ENCODE results near the gene MSI2. TPM values are rescaled to one million over a fixed set of nuclear protein-coding genes. Genes with fewer than 3 reads are reported as not detected.

MSI2 gene
- total and polyA plus RNA-seq, 2 donors (not counting 1 experiment from before 2014, with no cell fraction given), result 16.1 to 196 TPM

GRCh38 chr17:57317079-57317478, 60.8 kb downstream of the MSI2 start:
- Histone ChIP-seq H4K20me1 (ENCODE audit: control insufficient read depth, insufficient read depth, low read length, poor library complexity, severe bottlenecking) (peaks cover 62% of the 10 kb centered on the region), H3K9ac (ENCODE audit: low read length) (no peak overlapping the region), H3K79me2 (ENCODE audit: control insufficient read depth, insufficient read depth, low read length) (peaks cover 92% of the 10 kb centered on the region), H3K27me3 (replicated peaks in 1 of 4; ENCODE audit: control extremely low read depth in 1 of 4, control insufficient read depth in 3 of 4, insufficient read depth in 4 of 4, low read length in 3 of 4) (no peaks in the 10 kb centered on the region), H3K36me3 (replicated peaks in 1 of 2; ENCODE audit: control extremely low read depth in 1 of 2, control insufficient read depth in 1 of 2, extremely low read depth in 1 of 2, insufficient read depth in 2 of 2, low read length in 1 of 2) (peaks cover 0 to 5% of the 10 kb centered on the region in 2 experiments), H3K4me3 (ENCODE audit: control extremely low read depth in 1 of 5, extremely low read depth in 1 of 5, insufficient read depth in 1 of 5, low read depth in 2 of 5, low read length in 4 of 5) (no peak overlapping the region), H3K9me3 (ENCODE audit: control extremely low read depth in 1 of 3, control insufficient read depth in 2 of 3, insufficient read depth in 1 of 3, low read length in 2 of 3) (no peaks in the 10 kb centered on the region), H3K27ac (ENCODE audit: low read length in 2 of 2) (no peak overlapping the region), H3K4me1 (ENCODE audit: control insufficient read depth in 2 of 2, insufficient read depth in 2 of 2, low read length in 2 of 2) (no peaks in the 10 kb centered on the region), H2AFZ (ENCODE audit: insufficient read depth, low read depth, low read length, poor library complexity, severe bottlenecking) (no peak overlapping the region), H3K4me2 (replicated peaks; ENCODE audit: low read depth, low read length, poor library complexity, severe bottlenecking) (no peak overlapping the region)
- ChIA-PET CTCF (interaction anchor here (0.6 kb wide), 1 partner anchor 423 kb away, joined by 3 read pairs; no protein-coding TSS in a partner anchor), POLR2A (interaction anchor here (0.6 kb wide), 1 partner anchor 211 kb away, joined by 7 read pairs; no protein-coding TSS in a partner anchor)
- H3K27me3 Mint-ChIP-seq, result no peaks in the 10 kb centered on the region
- DNase-seq (no peak), ATAC-seq (ENCODE audit: low read depth) (no peak)
- 100% methylated on average over 3 of the region's 3 CpGs for WGBS (ENCODE audit: insufficient coverage)
- no peaks in the 10 kb centered on the region for H3K9me3 Mint-ChIP-seq (ENCODE audit: insufficient read depth)
- H3K4me1 Mint-ChIP-seq, result peaks cover 9% of the 10 kb centered on the region
- TF ChIP-seq EZH2 (IDR thresholded peaks at IDR 0.05; ENCODE audit: borderline replicate concordance, insufficient read depth, low read depth, low read length, poor library complexity, severe bottlenecking), result no peak
- TF ChIP-seq, protein P1, sequence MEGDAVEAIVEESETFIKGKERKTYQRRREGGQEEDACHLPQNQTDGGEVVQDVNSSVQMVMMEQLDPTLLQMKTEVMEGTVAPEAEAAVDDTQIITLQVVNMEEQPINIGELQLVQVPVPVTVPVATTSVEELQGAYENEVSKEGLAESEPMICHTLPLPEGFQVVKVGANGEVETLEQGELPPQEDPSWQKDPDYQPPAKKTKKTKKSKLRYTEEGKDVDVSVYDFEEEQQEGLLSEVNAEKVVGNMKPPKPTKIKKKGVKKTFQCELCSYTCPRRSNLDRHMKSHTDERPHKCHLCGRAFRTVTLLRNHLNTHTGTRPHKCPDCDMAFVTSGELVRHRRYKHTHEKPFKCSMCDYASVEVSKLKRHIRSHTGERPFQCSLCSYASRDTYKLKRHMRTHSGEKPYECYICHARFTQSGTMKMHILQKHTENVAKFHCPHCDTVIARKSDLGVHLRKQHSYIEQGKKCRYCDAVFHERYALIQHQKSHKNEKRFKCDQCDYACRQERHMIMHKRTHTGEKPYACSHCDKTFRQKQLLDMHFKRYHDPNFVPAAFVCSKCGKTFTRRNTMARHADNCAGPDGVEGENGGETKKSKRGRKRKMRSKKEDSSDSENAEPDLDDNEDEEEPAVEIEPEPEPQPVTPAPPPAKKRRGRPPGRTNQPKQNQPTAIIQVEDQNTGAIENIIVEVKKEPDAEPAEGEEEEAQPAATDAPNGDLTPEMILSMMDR (IDR thresholded peaks at IDR 0.05), result no peak
- intact Hi-C loops (cut with micrococcal nuclease), result no loop called here
- H3K27ac Mint-ChIP-seq, result no peak overlapping the region
- no peak overlapping the region for H3K4me3 Mint-ChIP-seq

- no peak for ATAC-seq (ENCODE audit: low read depth)
- CTCF ChIA-PET, result no interaction called here
- H3K4me2 ChIP-seq (replicated peaks; ENCODE audit: low read depth, low read length, poor library complexity, severe bottlenecking), result no peak overlapping the region
These were observed 62.6 kb downstream of the MSI2 start for GRCh38 chr17:57318913-57319312.

More at GRCh38 chr17:57318913-57319312, 62.6 kb downstream of the MSI2 start:
- no peak overlapping the region for H3K4me3 Mint-ChIP-seq
- H3K27me3 Mint-ChIP-seq, result no peaks in the 10 kb centered on the region
- no peak overlapping the region for H3K4me3 ChIP-seq (ENCODE audit: control extremely low read depth in 1 of 5, extremely low read depth in 1 of 5, insufficient read depth in 1 of 5, low read depth in 2 of 5, low read length in 4 of 5)
- no peaks in the 10 kb centered on the region for H3K9me3 Mint-ChIP-seq (ENCODE audit: insufficient read depth)
- H3K4me1 Mint-ChIP-seq, result peaks cover under 1% of the 10 kb centered on the region
- H2AFZ ChIP-seq (ENCODE audit: insufficient read depth, low read depth, low read length, poor library complexity, severe bottlenecking), result no peak overlapping the region
- peaks cover 0 to 7% of the 10 kb centered on the region in 2 experiments for H3K36me3 ChIP-seq (replicated peaks in 1 of 2; ENCODE audit: control extremely low read depth in 1 of 2, control insufficient read depth in 1 of 2, extremely low read depth in 1 of 2, insufficient read depth in 2 of 2, low read length in 1 of 2)
- no peak overlapping the region for H3K9ac ChIP-seq (ENCODE audit: low read length)
- DNase-seq, result no peak
- no peak overlapping the region for H3K27ac ChIP-seq (ENCODE audit: low read length in 2 of 2)
- intact Hi-C loops (cut with micrococcal nuclease), result no loop called here
- H3K27me3 ChIP-seq (replicated peaks in 1 of 4; ENCODE audit: control extremely low read depth in 1 of 4, control insufficient read depth in 3 of 4, insufficient read depth in 4 of 4, low read length in 3 of 4), result no peaks in the 10 kb centered on the region
- peaks cover 49% of the 10 kb centered on the region for H4K20me1 ChIP-seq (ENCODE audit: control insufficient read depth, insufficient read depth, low read length, poor library complexity, severe bottlenecking)
- TF ChIP-seq EZH2 (IDR thresholded peaks at IDR 0.05; ENCODE audit: borderline replicate concordance, insufficient read depth, low read depth, low read length, poor library complexity, severe bottlenecking), result no peak
- TF ChIP-seq, protein P1 (IDR thresholded peaks at IDR 0.05), result no peak
- no peak overlapping the region for H3K27ac Mint-ChIP-seq
- no peaks in the 10 kb centered on the region for H3K4me1 ChIP-seq (ENCODE audit: control insufficient read depth in 2 of 2, insufficient read depth in 2 of 2, low read length in 2 of 2)
- H3K79me2 ChIP-seq (ENCODE audit: control insufficient read depth, insufficient read depth, low read length), result peaks cover 92% of the 10 kb centered on the region
- no peaks in the 10 kb centered on the region for H3K9me3 ChIP-seq (ENCODE audit: control extremely low read depth in 1 of 3, control insufficient read depth in 2 of 3, insufficient read depth in 1 of 3, low read length in 2 of 3)
- 96% methylated on average over 6 of the region's 6 CpGs for WGBS (ENCODE audit: insufficient coverage)
- POLR2A ChIA-PET, result no interaction called here

Data from B cell (primary cell).